Measurements from ENCODE around the gene SPDYE16.
A peak's percentile ranks its signal among the peaks of the same experiment; 100 is the strongest.

- TF ChIP-seq CREB1 (CRISPR knock-in tag; IDR thresholded peaks at IDR 0.05; ENCODE audit: low read depth) (no peak), CTCF (conservative IDR thresholded peaks at IDR 0.05; ENCODE audit: low read depth in 2 of 2) (peak in 1 of 2 experiments; percentile 40; a peak in 2 of 4 replicates), EZH2phosphoT487 (IDR thresholded peaks at IDR 0.05; ENCODE audit: unreplicated experiment) (no peak), STAT1 (IDR thresholded peaks at IDR 0.05; ENCODE audit: unreplicated experiment) (no peak), JUNB (IDR thresholded peaks at IDR 0.05; ENCODE audit: unreplicated experiment) (no peak), POLR2AphosphoS5 (IDR thresholded peaks at IDR 0.05; ENCODE audit: low read depth) (no peak)
Measured at GRCh38 chr7:76509931-76510877, 32.9 kb downstream of the SPDYE16 start, which contains the start of gene UPK3B.

Measured in GM23338 (cell line).